Testis (tissue), 3 donors: Measurements from ENCODE around the gene SLC23A2. TPM values are rescaled to one million over a fixed set of nuclear protein-coding genes. Genes with fewer than 3 reads are reported as not detected.

ENCODE experiments used
- DNase-seq: peaks from one replicate; pipeline ENCODE4 v3.0.0-alpha.2; 2019
- H3K27ac ChIP-seq, 2 donors: fragments of 200-600 bp; sonication (generic); one replicate each; pipeline ENCODE4 v1.5.1; 2019
- H3K27me3 ChIP-seq: fragments of 200-600 bp; sonication (generic); one replicate; pipeline ENCODE4 v1.5.1; 2019
- H3K36me3 ChIP-seq: fragments of 200-600 bp; sonication (generic); one replicate; pipeline ENCODE4 v1.5.1; 2017; ENCODE audit warnings: low read depth; ENCODE audit errors: missing control alignments
- H3K4me1 ChIP-seq: fragments of 200-600 bp; sonication (generic); one replicate; pipeline ENCODE4 v1.5.1; 2019
- H3K4me3 ChIP-seq, 2 donors: fragments of 200-600 bp; sonication (generic); one replicate each; pipeline ENCODE4 v1.5.1; 2017 to 2019
- H3K9me3 ChIP-seq: fragments of 200-600 bp; sonication (generic); one replicate; pipeline ENCODE4 v1.5.1; 2017
- CTCF ChIP-seq, 3 experiments: fragments of 450-650 bp in 2 of 3; fragments of 200-600 bp in 1 of 3; sonication (generic) in 1 of 3; IDR thresholded peaks; one replicate each; pipeline ENCODE4 v1.5.1; 2016 to 2019; ENCODE audit warnings: antibody characterized with exemption in 3 of 3, mild to moderate bottlenecking in 2 of 3, moderate library complexity in 1 of 3
- POLR2A ChIP-seq: fragments of 450-650 bp; IDR thresholded peaks from one replicate; pipeline ENCODE4 v1.6.1; 2017; ENCODE audit warnings: antibody characterized with exemption, mild to moderate bottlenecking, moderate library complexity
- WGBS, 2 donors: methylation state at CpG; one replicate each; pipeline ENCODE4 v1.1.5; 2018; 5-methylcytosine and 5-hydroxymethylcytosine counted together
- intact Hi-C: fragments of 100-400 bp; cut with DNase I; formaldehyde crosslinking; loops from one replicate; pipeline ENCODE4 v1.15.1; 2023; ENCODE audit warnings: low total_unique reads
- polyA plus RNA-seq: library from polyadenylated mRNA; stranded (reverse); fragments of 350-450 nt; fragmentation: Illumina TruSeq; extraction: RNeasy Lipid Tissue Mini Kit (QIAGEN cat#74804); gene quantifications from one replicate; pipeline ENCODE4 v1.2.3, GENCODE V29; 2014; ENCODE audit warnings: low read depth, low replicate concordance; ENCODE audit not compliant: insufficient read depth
- total RNA-seq, 2 donors: library from RNA; depleted of rRNA; stranded (reverse); fragments of >200 nt; gene quantifications; one replicate each; pipeline ENCODE4 v1.2.3, GENCODE V29; 2016

Gene SLC23A2
- total and polyA plus RNA-seq, 3 donors from 2014 or later, result 23.6 to 49.3 (median 40.7) TPM

- Histone ChIP-seq H3K4me1 (peaks cover 47% of the 10 kb centered on the region), H3K36me3 (no peaks in the 10 kb centered on the region), H3K27ac (peak overlapping the region in 1 of 2 donors; percentile 39), H3K27me3 (no peaks in the 10 kb centered on the region), H3K4me3 (no peak overlapping the region), H3K9me3 (no peaks in the 10 kb centered on the region)
- TF ChIP-seq CTCF (IDR thresholded peaks at IDR 0.05) (no peak), POLR2A (no peak)
- 59 to 79% methylated on average over 3 of the region's 3 CpGs for whole genome bisulfite sequencing, 2 donors
- no peak for DNase-seq
- intact Hi-C loops, result no loop called here
These were observed 80.7 kb downstream of the SLC23A2 start for GRCh38 chr20:4920655-4921054.

- Histone ChIP-seq H3K4me3 (no peak overlapping the region), H3K36me3 (no peaks in the 10 kb centered on the region), H3K27me3 (no peaks in the 10 kb centered on the region), H3K4me1 (peaks cover 47% of the 10 kb centered on the region), H3K27ac (no peak overlapping the region), H3K9me3 (no peaks in the 10 kb centered on the region)
- no peak for DNase-seq
- intact Hi-C loops, result no loop called here
- no peak for TF ChIP-seq CTCF (IDR thresholded peaks at IDR 0.05)
- no peak for TF ChIP-seq POLR2A
- 93 to 96% methylated on average over 6 of the region's 6 CpGs for WGBS, 2 donors
These were observed 81.2 kb downstream of the SLC23A2 start for GRCh38 chr20:4920131-4920530.

DNA sequence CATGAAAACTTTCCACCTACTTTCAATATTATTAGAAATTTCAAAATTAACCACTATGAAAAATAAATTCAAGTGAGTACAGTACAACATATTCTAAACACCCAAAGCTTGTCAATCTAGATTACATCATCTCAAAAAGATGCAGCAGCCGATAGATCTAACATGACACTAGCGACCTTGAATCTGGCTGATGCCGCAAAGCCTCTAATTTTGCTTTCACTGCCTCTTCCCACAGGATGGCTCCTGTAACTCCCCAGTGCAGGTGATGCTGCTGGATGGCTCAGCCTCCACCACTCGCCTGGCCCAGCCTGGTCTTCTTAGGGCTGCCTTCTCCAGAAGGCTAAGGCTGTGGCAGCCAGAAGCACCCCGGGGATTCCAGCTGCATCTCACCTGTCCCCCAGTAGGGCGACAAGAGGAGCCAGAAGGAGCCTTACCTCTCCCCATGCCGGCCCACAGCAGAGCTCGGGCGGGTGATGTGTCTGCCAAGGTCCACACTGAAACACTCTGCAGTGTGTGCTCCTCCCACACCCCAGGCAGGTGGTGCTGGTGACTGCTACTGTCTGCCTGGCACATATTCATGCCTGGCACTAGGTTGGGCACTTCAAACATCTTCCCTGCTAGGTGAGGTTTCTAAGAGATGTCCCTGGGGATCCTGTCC, 82.1 kb downstream of the SLC23A2 start:
- peak overlapping the region in 1 of 2 donors; percentile 17 for H3K27ac ChIP-seq
- no peaks in the 10 kb centered on the region for H3K36me3 ChIP-seq
- H3K27me3 ChIP-seq, result no peaks in the 10 kb centered on the region
- H3K4me3 ChIP-seq, result no peak overlapping the region
- peaks cover 44% of the 10 kb centered on the region for H3K4me1 ChIP-seq
- TF ChIP-seq POLR2A (no peak), CTCF (IDR thresholded peaks at IDR 0.05) (no peak)
- intact Hi-C loops, result no loop called here
- no peak for DNase-seq
- WGBS, 2 donors, result 59 to 76% methylated on average over 9 of the region's 9 CpGs
- no peaks in the 10 kb centered on the region for H3K9me3 ChIP-seq

DNA sequence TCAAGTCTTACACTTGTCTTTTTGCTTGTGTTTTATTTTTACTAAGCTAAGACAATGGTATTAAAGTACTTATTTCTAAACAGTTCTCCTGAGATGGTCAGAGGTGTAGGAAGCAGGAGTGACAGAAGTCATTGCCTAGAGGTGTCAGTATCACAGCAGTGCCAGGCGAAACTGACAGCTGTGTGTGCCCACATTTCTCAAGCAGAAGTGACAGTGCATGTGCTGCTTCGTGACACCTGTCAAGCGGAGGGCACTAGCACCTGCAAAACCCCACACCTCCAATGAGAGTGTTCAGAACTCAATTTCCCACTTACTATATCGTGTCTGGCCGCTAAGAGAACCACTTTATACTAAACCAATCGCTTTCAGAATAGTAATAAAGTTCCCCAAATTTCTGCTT, 82.8 kb downstream of the SLC23A2 start:
- Histone ChIP-seq H3K27ac (peak overlapping the region in 1 of 2 donors; percentile 27), H3K36me3 (no peaks in the 10 kb centered on the region), H3K9me3 (no peaks in the 10 kb centered on the region), H3K27me3 (no peaks in the 10 kb centered on the region), H3K4me1 (peaks cover 44% of the 10 kb centered on the region), H3K4me3 (no peak overlapping the region)
- DNase-seq, result no peak
- TF ChIP-seq POLR2A, result no peak
- TF ChIP-seq CTCF (IDR thresholded peaks at IDR 0.05), result no peak
- intact Hi-C loops, result no loop called here
- 82 to 96% methylated on average over 5 to 6 of the region's 6 CpGs for WGBS, 2 donors
